ENCODE measurements around the gene RFX2. TPM values are rescaled to one million over a fixed set of nuclear protein-coding genes. Genes with fewer than 3 reads are reported as not detected.

Gene RFX2
- total RNA-seq, 1 donor from 2014 or later: 3.2 TPM

GRCh38 chr19:6038634-6039405 lies 71.5 kb downstream of the RFX2 start:
- Histone ChIP-seq H3K9me3 (ENCODE audit: insufficient read depth, low read depth, low read length) (no peaks in the 10 kb centered on the region), H3K9ac (ENCODE audit: low read length) (peak overlapping the region; percentile 12), H3K4me3 (ENCODE audit: insufficient read depth, low read depth, low read length) (no peak overlapping the region), H2AFZ (ENCODE audit: low read depth, low read length) (no peak overlapping the region), H4K20me1 (ENCODE audit: insufficient read depth, low read length) (no peaks in the 10 kb centered on the region), H3K36me3 (ENCODE audit: insufficient read depth, low read length) (no peaks in the 10 kb centered on the region), H3K4me1 (ENCODE audit: insufficient read depth, low read length) (no peaks in the 10 kb centered on the region), H3K27me3 (ENCODE audit: insufficient read depth, low read length) (no peaks in the 10 kb centered on the region), H3K27ac (ENCODE audit: low read depth, low read length) (no peak overlapping the region), H3K79me2 (ENCODE audit: insufficient read depth, low read length) (no peaks in the 10 kb centered on the region), H3K4me2 (ENCODE audit: low read length) (peak overlapping the region; percentile 24)
- TF ChIP-seq EZH2 (IDR thresholded peaks at IDR 0.05; ENCODE audit: insufficient read depth, low read length): no peak
- TF ChIP-seq, protein P1, sequence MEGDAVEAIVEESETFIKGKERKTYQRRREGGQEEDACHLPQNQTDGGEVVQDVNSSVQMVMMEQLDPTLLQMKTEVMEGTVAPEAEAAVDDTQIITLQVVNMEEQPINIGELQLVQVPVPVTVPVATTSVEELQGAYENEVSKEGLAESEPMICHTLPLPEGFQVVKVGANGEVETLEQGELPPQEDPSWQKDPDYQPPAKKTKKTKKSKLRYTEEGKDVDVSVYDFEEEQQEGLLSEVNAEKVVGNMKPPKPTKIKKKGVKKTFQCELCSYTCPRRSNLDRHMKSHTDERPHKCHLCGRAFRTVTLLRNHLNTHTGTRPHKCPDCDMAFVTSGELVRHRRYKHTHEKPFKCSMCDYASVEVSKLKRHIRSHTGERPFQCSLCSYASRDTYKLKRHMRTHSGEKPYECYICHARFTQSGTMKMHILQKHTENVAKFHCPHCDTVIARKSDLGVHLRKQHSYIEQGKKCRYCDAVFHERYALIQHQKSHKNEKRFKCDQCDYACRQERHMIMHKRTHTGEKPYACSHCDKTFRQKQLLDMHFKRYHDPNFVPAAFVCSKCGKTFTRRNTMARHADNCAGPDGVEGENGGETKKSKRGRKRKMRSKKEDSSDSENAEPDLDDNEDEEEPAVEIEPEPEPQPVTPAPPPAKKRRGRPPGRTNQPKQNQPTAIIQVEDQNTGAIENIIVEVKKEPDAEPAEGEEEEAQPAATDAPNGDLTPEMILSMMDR (IDR thresholded peaks at IDR 0.05; ENCODE audit: insufficient read depth, low read depth, low read length): no peak
- Mint-ChIP-seq H3K27me3 (ENCODE audit: low read depth, unreplicated experiment) (peaks cover 3% of the 10 kb centered on the region), H3K4me3 (ENCODE audit: unreplicated experiment) (no peak overlapping the region), H3K9me3 (ENCODE audit: unreplicated experiment) (no peaks in the 10 kb centered on the region), H3K36me3 (ENCODE audit: low read depth, unreplicated experiment) (no peaks in the 10 kb centered on the region), H3K27ac (ENCODE audit: unreplicated experiment) (no peak overlapping the region), H3K4me1 (ENCODE audit: low read depth, unreplicated experiment) (no peaks in the 10 kb centered on the region)
- FAIRE-seq (no peak), DNase-seq (ENCODE audit: low read depth) (no peak)

DNA sequence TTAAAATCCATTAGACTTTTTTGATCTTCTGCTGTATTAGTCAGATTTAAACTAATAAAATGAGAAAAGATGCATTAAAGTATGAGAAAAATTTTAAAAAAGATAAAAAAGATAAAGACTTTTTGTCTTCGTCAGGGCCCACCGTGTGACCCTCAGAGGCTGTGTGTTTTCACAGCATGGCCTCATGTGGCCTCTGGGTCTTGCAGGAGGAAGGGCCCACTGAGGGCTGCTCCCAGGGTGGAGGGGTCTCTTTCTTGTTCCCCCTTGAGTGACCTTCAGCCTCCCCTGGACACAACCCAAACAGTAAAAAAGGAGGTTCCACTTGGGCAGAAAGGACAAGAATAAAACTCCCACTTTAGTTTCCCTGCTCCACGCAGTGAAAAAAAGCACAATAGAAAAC lies 75.3 kb downstream of the RFX2 start:
- H3K27me3 Mint-ChIP-seq (ENCODE audit: low read depth, unreplicated experiment): no peaks in the 10 kb centered on the region
- no peaks in the 10 kb centered on the region for H3K9me3 Mint-ChIP-seq (ENCODE audit: unreplicated experiment)
- Histone ChIP-seq H3K27me3 (ENCODE audit: insufficient read depth, low read length) (no peaks in the 10 kb centered on the region), H3K4me3 (ENCODE audit: insufficient read depth, low read depth, low read length) (no peak overlapping the region), H3K79me2 (ENCODE audit: insufficient read depth, low read length) (no peaks in the 10 kb centered on the region), H3K4me2 (ENCODE audit: low read length) (no peak overlapping the region), H3K9me3 (ENCODE audit: insufficient read depth, low read depth, low read length) (no peaks in the 10 kb centered on the region), H3K36me3 (ENCODE audit: insufficient read depth, low read length) (no peaks in the 10 kb centered on the region), H3K9ac (ENCODE audit: low read length) (no peak overlapping the region), H3K4me1 (ENCODE audit: insufficient read depth, low read length) (peaks cover 7% of the 10 kb centered on the region), H3K27ac (ENCODE audit: low read depth, low read length) (no peak overlapping the region), H2AFZ (ENCODE audit: low read depth, low read length) (no peak overlapping the region), H4K20me1 (ENCODE audit: insufficient read depth, low read length) (no peaks in the 10 kb centered on the region)
- FAIRE-seq (no peak), DNase-seq (ENCODE audit: low read depth) (no peak)
- H3K4me1 Mint-ChIP-seq (ENCODE audit: low read depth, unreplicated experiment): no peaks in the 10 kb centered on the region
- no peak overlapping the region for H3K27ac Mint-ChIP-seq (ENCODE audit: unreplicated experiment)
- no peak overlapping the region for H3K4me3 Mint-ChIP-seq (ENCODE audit: unreplicated experiment)
- H3K36me3 Mint-ChIP-seq (ENCODE audit: low read depth, unreplicated experiment): no peaks in the 10 kb centered on the region
- TF ChIP-seq, protein P1 (IDR thresholded peaks at IDR 0.05; ENCODE audit: insufficient read depth, low read depth, low read length): no peak

DNA sequence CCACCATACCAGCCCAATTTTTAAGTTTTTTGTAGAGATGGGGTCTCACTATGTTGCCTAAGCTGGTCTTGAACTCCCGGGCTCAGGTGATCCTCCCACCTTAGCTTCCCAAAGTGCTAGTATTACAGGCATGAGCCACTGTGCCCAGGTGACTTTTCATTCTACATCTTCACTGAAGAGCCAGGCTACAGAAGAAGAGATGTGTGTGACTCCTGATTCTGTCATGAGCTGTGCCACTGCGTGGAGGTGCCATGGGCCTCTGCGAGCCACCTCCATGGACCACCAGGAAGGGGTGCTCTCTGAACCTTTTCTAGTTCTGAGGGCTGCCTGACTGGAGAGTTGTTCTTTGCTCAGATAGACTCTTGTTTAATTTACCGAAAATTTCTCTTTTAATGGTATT lies 75.8 kb downstream of the RFX2 start:
- Mint-ChIP-seq H3K36me3 (ENCODE audit: low read depth, unreplicated experiment) (no peaks in the 10 kb centered on the region), H3K4me3 (ENCODE audit: unreplicated experiment) (no peak overlapping the region), H3K9me3 (ENCODE audit: unreplicated experiment) (no peaks in the 10 kb centered on the region), H3K27me3 (ENCODE audit: low read depth, unreplicated experiment) (no peaks in the 10 kb centered on the region), H3K27ac (ENCODE audit: unreplicated experiment) (no peak overlapping the region), H3K4me1 (ENCODE audit: low read depth, unreplicated experiment) (no peaks in the 10 kb centered on the region)
- DNase-seq (ENCODE audit: low read depth) (no peak), FAIRE-seq (no peak)
- H3K4me3 ChIP-seq (ENCODE audit: insufficient read depth, low read depth, low read length): no peak overlapping the region
- no peak overlapping the region for H3K4me2 ChIP-seq (ENCODE audit: low read length)
- no peaks in the 10 kb centered on the region for H3K9me3 ChIP-seq (ENCODE audit: insufficient read depth, low read depth, low read length)
- TF ChIP-seq, protein P1 (IDR thresholded peaks at IDR 0.05; ENCODE audit: insufficient read depth, low read depth, low read length): no peak
- no peak for TF ChIP-seq EZH2 (IDR thresholded peaks at IDR 0.05; ENCODE audit: insufficient read depth, low read length)
- H3K27ac ChIP-seq (ENCODE audit: low read depth, low read length): no peak overlapping the region
- H3K9ac ChIP-seq (ENCODE audit: low read length): no peak overlapping the region
- H2AFZ ChIP-seq (ENCODE audit: low read depth, low read length): no peak overlapping the region
- H4K20me1 ChIP-seq (ENCODE audit: insufficient read depth, low read length): no peaks in the 10 kb centered on the region
- no peaks in the 10 kb centered on the region for H3K27me3 ChIP-seq (ENCODE audit: insufficient read depth, low read length)
- no peaks in the 10 kb centered on the region for H3K36me3 ChIP-seq (ENCODE audit: insufficient read depth, low read length)
- no peaks in the 10 kb centered on the region for H3K79me2 ChIP-seq (ENCODE audit: insufficient read depth, low read length)
- H3K4me1 ChIP-seq (ENCODE audit: insufficient read depth, low read length): peaks cover 10% of the 10 kb centered on the region
